ENCODE results near the gene NFATC2.

NFATC2 gene

GRCh38 chr20:51429696-51430095, 112.8 kb downstream of the NFATC2 start:
- DNase-seq (ENCODE audit: low spot score): no peak

GRCh38 chr20:51429144-51429482, 113.4 kb downstream of the NFATC2 start:
- DNase-seq (ENCODE audit: low spot score): no peak

- DNase-seq (ENCODE audit: low spot score): no peak
Observed at GRCh38 chr20:51428401-51429143, 113.9 kb downstream of the NFATC2 start.

- DNase-seq (ENCODE audit: low spot score): no peak
Observed at GRCh38 chr20:51427651-51428291, 114.7 kb downstream of the NFATC2 start.

GRCh38 chr20:51426718-51427650, 115.5 kb downstream of the NFATC2 start:
- no peak for DNase-seq (ENCODE audit: low spot score)

GRCh38 chr20:51425347-51426106, 117.0 kb downstream of the NFATC2 start:
- no peak for DNase-seq (ENCODE audit: low spot score)

- DNase-seq (ENCODE audit: low spot score): no peak
Observed at GRCh38 chr20:51424270-51425117, 118.0 kb downstream of the NFATC2 start.

- DNase-seq (ENCODE audit: low spot score): no peak
Observed at GRCh38 chr20:51423810-51424209, 118.7 kb downstream of the NFATC2 start.

GRCh38 chr20:51423290-51423667, 119.2 kb downstream of the NFATC2 start:
- DNase-seq (ENCODE audit: low spot score): no peak

- DNase-seq (ENCODE audit: low spot score): no peak
Observed at GRCh38 chr20:51422514-51423289, 119.8 kb downstream of the NFATC2 start.

GRCh38 chr20:51420805-51421204, 121.7 kb downstream of the NFATC2 start:
- DNase-seq (ENCODE audit: low spot score): no peak

GRCh38 chr20:51420111-51420510, 122.4 kb downstream of the NFATC2 start:
- DNase-seq (ENCODE audit: low spot score): no peak

- DNase-seq (ENCODE audit: low spot score): no peak
Observed at GRCh38 chr20:51419646-51420045, 122.9 kb downstream of the NFATC2 start.

- DNase-seq (ENCODE audit: low spot score): no peak
Observed at GRCh38 chr20:51419231-51419630, 123.3 kb downstream of the NFATC2 start.

GRCh38 chr20:51418137-51418529, 124.4 kb downstream of the NFATC2 start:
- DNase-seq (ENCODE audit: low spot score): no peak

- DNase-seq (ENCODE audit: low spot score): no peak
Observed at GRCh38 chr20:51417250-51418136, 125.0 kb downstream of the NFATC2 start.

- DNase-seq (ENCODE audit: low spot score): no peak
Observed at GRCh38 chr20:51416532-51417249, 125.8 kb downstream of the NFATC2 start.

- DNase-seq (ENCODE audit: low spot score): peak; percentile 36
Observed at GRCh38 chr20:51413857-51414256, 128.7 kb downstream of the NFATC2 start.
